Epidermal melanocyte (primary cell): ENCODE data around the gene MVP.
"Not testable (repeated sequence)": the region's sequence is repeated elsewhere in the genome, so short reads cannot be mapped to it uniquely, and the experiment has no call there.

Experiments used
- DNase-seq: peaks from one replicate; pipeline ENCODE4 v3.0.0; 2011; ENCODE audit warnings: low spot score; ENCODE audit not compliant: insufficient read length

MVP gene

DNA sequence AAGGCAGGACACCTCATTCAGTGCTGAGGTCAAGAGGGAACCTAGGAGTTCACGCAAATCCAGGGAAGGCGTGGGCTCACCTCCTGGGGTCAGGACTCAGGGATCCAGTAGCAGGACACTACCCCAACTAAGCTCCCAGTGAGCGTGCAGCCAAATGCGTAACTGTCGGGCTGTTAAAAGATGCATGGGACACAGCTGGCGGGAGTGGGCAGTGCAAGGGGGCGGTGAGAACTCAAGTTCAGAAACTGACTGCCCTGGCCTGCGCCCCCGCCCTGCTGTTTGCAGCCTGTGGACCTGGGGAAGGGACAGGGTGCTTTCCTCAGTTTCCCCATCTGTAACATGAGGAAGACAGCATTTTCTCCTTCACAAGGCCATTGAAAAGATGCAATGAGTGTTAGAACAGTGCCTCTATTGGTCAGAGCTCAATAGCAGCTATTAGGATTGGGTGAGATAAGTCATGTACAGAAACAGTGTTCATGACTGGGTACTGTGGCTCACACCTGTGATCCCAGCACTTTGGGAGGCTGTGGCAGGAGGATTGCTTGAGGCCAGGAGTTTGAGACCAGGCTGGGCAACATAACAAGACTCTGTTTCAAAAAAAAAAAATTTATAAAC is 22.6 kb downstream of the MVP start:
- no peak for DNase-seq

DNA sequence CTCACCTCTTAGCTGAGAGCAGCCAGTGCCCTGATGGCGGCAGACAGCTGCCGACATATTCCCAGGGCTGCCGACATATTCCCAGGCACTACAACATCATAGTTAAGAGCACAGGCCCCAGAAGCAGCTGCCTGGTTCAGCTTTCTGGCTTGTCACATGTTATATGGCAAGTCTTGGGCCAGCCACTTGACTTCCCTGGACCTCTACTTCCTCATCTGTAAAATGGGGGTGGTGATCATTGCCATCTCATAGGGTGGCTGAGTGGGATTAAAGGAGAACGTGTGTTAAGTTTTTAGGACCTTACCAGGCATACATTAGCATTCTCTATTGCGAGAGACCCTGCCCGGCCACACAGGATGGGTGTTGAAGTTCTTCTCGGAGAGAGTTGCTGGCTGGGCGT is 23.7 kb downstream of the MVP start:
- DNase-seq = no peak

DNA sequence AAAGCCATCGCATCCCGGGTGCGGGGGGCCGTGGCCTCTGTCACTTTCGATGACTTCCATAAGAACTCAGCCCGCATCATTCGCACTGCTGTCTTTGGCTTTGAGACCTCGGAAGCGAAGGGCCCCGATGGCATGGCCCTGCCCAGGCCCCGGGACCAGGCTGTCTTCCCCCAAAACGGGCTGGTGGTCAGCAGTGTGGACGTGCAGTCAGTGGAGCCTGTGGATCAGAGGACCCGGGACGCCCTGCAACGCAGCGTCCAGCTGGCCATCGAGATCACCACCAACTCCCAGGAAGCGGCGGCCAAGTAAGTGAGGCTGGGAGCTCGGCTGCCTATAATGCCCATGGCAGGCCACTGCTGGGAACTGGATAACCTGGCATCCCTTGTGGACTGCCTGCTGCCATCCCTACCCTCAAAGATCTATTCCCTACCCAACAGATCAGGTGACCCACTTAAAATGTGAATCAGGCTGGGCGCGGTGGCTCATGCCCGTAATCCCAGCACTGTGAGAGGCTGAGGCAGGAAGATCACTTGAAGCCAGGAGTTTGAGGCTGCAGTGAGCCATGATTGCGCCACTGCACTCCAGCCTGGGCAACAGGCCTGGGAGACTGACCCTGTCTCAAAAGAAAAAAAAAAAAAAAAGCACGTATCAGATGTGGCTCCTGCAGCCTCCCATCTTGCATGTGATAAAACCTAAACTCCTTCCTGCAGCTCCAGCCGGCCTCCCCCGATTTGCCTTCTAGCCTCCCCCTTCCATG is 24.5 kb downstream of the MVP start:
- no peak for DNase-seq

DNA sequence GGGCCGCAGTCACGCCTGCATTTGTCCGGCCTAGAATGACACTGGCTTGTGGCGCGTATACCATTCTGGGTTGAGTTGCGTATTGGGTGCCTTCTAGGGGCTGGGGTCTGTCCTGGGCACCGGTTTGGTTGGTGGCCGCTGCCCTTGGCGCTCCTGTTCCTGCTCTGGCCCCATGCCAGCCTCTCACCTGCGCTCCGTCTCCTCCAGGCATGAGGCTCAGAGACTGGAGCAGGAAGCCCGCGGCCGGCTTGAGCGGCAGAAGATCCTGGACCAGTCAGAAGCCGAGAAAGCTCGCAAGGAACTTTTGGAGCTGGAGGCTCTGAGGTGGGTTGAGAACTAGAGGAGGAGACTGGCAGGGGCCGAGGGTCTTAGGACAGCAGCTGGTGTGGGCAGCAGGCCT is 25.4 kb downstream of the MVP start:
- DNase-seq = no peak

DNA sequence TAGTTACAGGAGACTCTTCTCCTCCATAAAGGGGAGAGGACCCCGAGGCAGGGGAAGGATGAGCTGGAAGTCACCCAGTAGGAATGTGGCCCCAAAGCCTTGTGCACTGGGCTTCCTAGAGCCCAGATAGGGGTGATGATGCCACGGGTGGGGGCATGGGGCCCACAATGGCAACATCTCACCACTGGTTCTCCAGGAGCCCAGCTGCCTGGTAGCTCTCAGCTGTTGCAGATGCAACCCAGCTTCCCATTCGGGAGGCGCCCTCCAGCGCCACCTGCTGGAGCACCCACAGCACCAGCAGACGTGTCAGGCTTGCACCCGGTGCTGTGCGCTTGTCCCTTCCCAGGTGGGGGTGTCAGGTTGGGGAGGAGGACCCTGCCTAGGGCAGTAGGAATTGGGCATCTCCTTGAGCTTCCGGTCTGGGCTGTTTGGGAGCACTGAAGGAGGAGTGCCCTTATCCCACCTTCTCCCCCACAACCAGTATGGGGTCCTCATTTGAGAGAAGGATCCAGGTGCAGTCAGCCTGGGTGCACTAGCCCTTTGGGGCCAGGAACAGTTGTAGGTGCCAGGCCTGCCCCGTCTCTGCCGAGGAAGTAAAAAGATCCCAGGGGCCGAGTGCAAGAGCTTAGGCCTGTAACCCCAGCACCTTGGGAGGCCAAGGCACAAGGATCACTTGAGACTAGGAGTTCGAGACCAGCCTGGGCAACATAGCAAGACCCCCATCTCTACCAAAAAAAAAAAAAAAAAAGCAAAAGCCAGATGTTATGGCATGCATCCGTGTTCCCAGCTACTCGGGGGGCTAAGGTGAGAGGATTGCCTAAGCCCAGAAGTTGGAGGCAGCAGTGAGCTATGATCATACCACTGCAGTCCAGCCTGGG is 28.4 kb downstream of the MVP start:
- DNase-seq = peak; percentile 67

DNA sequence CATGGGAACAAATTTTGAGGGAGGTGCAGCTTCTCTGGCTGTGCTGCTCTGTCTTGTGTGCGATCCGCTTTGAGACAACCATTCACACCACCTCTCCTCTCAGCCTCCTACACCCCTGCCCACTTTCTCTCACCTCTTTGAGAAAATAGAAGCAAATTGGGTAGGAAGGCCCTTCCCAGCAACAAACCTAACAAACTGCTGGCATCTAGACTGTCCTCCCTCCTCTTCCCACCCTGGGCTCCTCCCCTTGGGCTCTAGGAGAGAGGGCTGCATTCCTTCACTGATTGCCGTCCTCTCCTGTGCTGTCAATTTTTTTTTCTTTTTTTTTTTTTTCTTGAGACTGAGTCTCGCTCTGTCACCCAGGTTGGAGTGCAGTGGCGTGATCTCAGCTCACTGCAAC is 29.2 kb downstream of the MVP start:
- no peak for DNase-seq

DNA sequence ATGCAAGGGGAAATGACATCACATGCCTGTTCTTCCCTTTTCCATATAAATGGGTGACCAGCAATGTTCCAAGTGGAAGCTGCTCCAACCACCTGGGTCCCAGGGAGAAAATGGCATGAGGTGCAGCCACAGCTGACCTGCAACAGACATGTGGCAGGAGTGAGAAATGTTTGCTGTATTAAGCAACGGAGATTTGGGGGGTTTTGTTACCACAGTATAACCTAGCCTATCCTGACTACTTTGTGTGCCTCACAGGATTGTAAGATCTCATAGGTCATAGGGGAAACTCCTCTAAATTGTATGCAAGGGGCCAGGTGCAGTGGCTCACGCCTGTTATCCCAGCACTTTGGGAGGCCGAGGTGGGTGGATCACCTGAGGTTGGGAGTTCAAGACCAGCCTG is 30.7 kb downstream of the MVP start:
- no peak for DNase-seq

DNA sequence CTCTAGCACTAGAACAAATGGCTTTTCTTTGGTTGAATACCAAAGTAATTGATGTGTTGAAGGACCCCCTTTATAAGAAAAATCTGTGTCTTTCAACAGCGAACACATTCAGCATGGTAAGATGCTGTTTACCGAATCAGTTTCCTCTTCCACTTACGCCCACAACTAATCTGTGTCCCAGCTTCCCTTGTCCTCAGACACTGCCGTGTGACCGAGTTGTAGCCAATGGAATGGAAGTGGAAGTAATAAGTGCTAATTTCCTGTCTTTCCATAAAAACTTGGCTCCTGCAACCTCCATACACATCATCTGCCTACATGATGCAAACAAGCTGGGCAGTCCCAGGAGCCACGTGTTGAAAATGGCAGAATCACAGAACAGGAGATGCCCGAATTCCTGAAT is 32.4 kb downstream of the MVP start:
- no peak for DNase-seq

DNA sequence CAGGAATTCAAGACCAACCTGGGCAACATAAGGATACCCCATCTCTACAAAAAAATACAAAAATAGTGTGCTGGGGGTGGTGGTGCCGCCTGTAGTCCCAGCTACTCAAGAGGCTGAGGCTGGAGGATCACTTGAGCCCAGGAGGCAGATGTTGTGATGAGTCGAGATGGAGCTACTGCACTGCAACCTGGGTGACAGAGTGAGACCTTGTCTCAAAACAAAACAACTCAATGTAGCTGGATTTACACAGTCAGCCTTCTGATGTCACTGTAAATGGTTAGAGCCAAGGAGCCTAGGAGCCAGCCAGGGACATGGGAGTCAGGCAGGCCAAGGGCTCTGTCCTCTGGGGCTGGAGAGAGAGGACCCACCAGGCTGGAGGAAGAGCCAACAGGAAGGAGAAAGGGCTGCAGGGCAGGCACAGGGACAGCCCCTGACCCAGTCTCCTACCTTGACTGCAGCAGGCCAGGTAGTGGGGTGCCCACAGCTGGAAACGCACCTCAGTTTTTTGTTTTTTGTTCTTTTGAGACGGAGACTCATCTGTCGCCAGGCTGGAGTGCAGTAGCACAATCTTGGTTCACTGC is 34.3 kb downstream of the MVP start:
- no peak for DNase-seq

DNA sequence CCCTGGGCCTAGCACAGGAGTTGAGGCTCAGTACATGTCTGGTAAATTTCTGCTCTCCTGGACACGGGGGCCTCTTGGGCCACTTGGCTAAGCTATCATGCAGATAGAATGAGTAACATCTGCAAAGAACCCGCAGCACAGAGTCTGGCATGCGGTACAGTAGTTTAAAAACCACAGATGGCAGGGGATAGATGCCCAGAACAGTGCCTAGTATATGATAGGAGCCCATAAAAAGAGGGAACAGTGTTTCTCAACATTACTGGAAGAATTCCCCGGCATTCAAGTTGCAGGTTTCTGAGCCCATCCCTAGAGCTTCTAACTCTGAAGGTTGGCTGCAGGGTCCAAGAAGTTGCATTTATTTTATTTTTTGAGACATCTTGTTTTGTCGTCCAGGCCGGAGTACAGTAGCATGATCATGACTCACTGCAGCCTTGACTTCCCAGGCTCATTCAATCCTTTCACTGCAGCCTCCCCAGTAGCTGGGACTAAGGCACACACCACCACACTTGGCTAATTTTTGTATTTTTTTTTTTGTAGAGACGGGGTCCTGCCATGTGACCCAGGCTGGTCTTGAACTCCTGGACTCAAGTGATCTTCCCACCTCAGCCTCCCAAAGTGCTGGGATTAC is 37.0 kb downstream of the MVP start:
- no peak for DNase-seq

DNA sequence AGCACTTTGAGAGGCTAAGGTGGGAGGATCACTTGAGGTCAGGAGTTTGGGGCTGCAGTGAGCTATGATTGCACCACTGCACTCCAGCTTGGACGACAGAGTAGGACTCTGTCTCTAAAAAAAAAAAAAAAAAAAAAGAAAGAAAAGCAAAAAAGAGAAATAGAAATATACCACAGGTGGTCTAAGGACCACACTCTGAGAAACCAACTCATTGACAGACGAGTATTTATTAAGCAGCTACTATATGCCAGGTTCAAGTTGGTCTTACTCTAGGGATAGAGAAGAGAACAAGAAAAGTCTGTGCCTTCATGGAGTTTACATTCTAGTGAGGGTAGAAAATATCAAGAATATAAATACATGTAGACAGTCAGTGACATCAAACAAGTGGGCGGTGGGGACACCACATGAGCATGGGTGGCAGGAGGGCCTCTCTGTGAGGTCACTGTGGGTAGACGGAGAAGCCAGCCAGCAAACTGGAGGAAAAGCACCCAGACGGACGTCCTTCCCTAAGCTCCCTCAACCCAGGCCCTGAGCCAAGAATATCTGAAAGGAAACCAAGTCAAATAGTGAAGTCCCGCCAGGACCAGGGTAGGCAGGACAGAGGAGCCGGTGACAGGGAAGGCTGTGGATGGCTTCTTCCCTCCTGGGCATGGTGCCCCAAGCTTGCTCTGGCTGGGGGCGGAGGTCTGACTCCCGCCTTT is 38.0 kb downstream of the MVP start:
- no peak for DNase-seq

DNA sequence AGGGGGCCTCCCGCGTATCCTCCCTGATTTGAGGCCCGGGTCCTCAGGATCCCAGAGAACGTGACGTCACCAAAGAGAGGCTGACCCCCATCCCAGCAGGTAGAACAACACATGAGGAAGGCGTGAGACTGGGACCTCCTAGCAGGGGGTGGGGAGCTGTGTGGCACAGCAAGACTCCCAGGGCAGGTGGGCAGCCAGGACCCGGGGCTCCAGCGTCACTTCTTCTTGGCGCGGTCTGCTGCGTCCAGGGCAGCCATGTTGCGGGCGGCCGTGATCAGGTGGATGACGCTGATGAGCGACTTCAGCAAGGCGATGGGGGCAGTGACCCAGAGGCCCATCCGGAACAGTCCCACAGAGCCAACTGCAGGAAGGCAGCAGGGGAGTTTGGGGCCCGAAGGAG is 38.7 kb downstream of the MVP start:
- DNase-seq = no peak

DNA sequence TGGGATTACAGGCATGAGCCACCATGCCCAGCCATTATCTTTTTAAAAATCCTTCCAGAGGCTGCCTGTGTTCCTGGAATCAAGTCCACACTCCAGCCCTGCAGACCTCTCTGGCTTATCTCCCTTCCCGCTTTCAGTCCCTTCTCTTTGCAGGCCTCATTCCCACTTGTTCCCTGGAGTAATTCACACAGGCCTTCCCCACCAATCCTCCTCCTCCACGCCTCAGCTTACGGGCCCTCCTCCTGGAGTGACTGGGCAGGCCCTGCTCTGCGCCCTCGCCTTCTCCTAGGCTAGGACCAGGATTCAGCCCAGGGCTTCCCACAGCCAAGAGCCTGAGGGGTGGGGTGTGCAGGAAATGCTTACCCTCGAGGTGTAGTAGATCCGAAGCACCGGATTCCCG is 40.0 kb downstream of the MVP start:
- no peak for DNase-seq

DNA sequence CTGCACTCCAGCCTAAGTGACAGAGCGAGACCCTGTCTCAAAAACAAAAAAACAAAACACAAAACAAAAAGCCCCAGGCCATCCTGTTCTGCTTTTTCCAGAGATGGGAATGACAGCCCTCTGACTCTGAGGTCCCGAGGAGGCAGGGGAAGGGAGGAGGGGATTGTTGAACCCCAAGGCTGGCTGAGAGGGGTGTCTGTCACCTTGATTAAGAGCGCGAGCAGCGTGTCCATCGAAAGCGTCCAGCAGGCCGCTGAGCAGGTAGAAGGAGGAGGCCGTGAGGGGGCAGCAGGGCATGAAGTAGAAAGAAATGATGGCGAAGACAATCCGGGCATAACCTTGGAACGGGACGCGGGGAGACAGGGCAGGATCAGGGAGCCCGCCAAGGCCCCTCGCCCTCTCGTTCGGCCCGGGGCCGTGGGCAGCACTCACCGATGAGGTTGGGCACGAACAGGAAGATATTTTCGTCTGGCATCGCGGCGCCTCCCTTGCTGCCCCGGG is 42.2 kb downstream of the MVP start:
- DNase-seq = no peak

DNA sequence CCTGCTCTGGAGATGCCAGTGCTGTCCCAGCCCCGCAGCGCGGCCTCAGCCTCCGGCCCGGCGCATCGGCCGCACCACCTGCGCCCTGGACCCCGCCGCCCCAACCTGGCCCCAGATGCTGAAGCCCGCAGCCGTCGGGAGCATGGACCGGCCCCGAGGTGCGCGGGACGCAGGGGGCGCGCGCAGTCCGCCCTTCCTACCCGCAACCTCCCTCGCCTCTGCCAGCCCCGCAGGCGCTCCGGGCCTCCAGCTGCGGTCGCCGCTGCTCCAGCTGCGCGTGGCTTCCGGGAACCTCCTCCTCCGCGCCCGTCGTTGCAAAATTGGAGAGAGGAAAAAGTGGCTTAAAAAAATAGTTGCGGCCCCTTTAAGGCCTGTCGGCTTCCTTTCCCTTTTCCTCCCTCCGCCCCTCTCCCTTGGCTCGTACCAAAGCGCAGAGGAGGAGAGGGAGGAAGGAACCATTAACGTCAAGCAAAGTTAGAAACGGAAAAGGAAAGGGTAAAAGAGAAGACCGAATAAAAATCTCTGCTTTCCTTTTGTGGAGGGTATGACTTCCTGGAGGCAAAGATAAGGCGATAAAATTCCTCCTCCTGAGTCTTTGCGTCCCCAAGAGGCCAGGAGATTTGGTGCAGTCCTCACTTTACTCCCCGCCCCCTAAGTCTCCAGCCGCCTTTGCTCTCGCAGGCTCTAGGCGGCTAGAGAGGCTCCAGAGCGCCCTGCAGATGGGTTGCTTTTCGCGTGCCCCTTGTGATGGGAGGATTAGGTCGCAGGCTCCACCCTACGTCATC is 42.8 kb downstream of the MVP start, which contains the start of gene CDIPT:
TSS of gene CDIPT (minus strand) at position 343 of the 785 bp plus-strand sequence. CDS start 369 bp downstream, outside the sequence.
- DNase-seq = peak; percentile 75

DNA sequence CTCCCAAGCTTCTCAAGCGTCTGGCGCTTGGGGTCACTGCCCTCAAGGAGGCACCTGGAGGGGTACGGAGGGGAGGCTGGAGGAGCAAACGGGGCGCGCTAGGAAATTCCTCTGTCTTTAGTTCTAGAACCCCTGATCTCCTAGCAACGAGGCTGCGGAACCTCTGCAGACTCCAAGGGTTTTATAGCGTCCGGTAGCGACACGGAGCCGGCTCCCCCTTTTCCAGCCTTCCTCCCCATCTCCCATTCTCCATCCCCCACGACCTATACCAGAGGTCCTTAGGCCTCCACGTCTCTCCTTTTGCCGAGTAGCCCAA is 43.4 kb downstream of the MVP start:
- no peak for DNase-seq

DNA sequence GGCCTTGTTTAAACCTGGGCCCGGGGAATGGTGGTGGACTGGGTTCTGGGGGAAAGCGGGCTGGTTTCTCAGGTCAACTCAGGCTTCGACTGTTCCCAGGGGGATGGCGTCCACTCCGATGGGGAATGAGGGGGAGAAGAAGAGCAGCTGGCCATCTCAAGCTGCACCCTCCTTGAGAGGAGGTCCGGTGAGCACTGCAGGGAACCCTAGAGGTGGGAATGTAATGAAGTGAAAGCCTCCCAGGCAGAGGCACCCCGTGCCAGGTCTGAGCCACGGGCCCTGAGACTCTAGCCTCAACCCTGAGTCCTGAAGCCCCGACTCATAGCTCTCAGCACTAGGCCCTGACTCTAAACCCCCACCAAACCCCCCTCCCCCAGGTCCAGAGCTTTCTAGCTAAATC is 43.9 kb downstream of the MVP start:
- DNase-seq = no peak

DNA sequence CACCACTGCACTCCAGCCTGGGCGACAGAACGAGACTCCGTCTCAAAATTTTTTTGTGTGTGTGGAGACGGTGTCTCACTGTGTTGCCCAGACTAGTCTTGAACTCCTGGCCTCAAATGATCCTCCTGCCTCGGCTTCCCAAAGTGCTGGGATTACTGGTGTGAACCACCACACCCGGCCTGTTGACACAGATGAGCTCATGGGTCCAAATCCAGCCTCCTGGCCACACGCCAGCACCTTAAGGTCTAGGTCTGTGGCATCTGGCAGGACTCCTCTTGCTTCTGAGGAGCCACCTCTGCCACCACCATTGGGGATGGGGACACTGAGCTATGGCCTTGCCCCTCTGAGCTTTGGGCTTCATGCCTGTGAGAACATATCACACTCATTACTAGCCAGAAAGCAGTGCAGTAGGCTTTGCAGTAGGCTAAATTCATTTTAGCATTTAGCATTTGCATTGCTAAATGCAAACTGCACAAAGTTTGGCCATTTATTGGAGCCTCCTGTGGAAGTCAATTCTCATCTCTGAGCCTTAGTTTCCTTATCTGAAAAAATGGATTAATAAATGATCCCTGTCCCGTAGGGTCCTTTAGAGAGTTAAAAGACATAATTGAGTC is 48.2 kb downstream of the MVP start:
- DNase-seq = no peak

DNA sequence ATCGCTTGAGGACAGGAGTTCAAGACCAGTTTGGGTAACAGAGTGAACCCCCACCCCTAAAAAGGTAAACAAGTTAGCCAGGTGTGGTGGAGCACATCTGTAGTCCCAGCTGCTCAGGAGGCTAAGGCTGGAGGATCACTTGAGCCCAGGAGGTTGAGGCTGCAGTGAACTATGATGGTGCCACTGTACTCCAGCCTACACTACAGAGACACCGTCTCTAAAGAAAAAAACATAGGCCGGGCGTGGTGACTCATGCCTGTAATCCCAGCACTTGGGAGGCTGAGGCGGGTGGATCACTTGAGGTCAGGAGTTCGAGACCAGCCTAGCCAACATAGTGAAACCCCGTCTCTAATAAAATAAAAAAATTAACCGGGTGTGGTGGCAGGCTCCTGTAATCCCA is 48.8 kb downstream of the MVP start:
- not testable (repeated sequence) for DNase-seq
